ENCODE data around the gene H6PD. TPM values are rescaled to one million over a fixed set of nuclear protein-coding genes. Genes with fewer than 3 reads are reported as not detected.

H6PD gene
- total and polyA plus RNA-seq, 4 donors: 21.5 to 59.8 (median 32.9) TPM

DNA sequence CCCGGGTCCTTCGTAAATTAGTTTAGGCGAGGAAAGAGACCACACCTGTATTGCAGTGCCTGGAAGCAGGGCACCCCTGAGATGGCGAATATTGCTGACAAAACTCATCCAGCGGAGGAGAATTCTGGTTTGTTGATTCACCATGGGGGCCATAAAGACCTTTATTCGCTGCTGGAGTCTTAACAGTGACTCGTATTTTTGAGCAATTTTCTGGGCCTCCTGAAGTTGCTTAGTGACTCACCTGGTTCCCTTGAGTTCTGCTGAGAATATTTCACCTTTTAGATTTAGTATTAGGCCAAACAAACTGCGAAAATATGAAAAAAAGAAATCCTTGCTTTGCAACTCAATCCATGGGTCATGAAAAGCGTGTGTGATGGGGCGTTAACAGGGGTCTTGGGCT lies 20.6 kb upstream of the H6PD start:
- H3K9ac ChIP-seq (ENCODE audit: insufficient read depth in 1 of 2, low read length in 2 of 2): no peak overlapping the region
- H3K4me1 ChIP-seq (ENCODE audit: control insufficient read depth in 5 of 5, insufficient read depth in 5 of 5, low read length in 5 of 5): no peaks in the 10 kb centered on the region
- no peak for DNase-seq
- no peak for ATAC-seq (ENCODE audit: insufficient read depth, low FRiP score)
- no peaks in the 10 kb centered on the region for H3K9me3 ChIP-seq (ENCODE audit: control insufficient read depth in 4 of 4, insufficient read depth in 3 of 4, low read length in 3 of 4)
- TF ChIP-seq, protein P1, sequence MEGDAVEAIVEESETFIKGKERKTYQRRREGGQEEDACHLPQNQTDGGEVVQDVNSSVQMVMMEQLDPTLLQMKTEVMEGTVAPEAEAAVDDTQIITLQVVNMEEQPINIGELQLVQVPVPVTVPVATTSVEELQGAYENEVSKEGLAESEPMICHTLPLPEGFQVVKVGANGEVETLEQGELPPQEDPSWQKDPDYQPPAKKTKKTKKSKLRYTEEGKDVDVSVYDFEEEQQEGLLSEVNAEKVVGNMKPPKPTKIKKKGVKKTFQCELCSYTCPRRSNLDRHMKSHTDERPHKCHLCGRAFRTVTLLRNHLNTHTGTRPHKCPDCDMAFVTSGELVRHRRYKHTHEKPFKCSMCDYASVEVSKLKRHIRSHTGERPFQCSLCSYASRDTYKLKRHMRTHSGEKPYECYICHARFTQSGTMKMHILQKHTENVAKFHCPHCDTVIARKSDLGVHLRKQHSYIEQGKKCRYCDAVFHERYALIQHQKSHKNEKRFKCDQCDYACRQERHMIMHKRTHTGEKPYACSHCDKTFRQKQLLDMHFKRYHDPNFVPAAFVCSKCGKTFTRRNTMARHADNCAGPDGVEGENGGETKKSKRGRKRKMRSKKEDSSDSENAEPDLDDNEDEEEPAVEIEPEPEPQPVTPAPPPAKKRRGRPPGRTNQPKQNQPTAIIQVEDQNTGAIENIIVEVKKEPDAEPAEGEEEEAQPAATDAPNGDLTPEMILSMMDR (IDR thresholded peaks at IDR 0.05; ENCODE audit: control extremely low read depth, extremely low read depth): no peak
- H3K27ac ChIP-seq (ENCODE audit: low read depth in 1 of 2, low read length in 1 of 2): no peak overlapping the region
- no peaks in the 10 kb centered on the region for H3K36me3 ChIP-seq (ENCODE audit: control insufficient read depth in 4 of 4, insufficient read depth in 4 of 4, low read length in 4 of 4)
- H3K4me3 ChIP-seq: no peak overlapping the region
- 90 to 92% methylated on average over 10 of the region's 10 CpGs for WGBS, 2 donors
- H3K27me3 ChIP-seq (ENCODE audit: control insufficient read depth in 3 of 3, insufficient read depth in 3 of 3, low read length in 2 of 3): no peaks in the 10 kb centered on the region

DNA sequence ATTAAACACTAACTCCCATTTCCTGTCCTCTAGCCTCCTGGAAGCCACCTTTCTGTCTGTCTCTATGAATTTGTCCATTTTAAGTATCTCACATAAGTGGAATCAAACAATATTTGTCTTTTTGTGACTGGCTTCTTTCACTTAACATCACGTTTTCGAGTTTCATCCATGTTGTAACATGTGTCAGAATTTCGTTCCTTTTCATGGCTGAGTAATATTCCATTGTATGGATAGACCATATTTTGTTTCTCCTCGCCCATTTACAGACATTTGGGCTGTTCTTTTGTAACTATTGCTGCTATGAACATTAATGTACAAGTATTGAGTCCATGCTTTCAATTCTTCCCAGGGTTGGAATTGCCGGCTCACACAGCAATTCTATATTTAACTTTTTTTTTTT lies 15.7 kb upstream of the H6PD start:
- DNase-seq (no peak), ATAC-seq (ENCODE audit: insufficient read depth, low FRiP score) (no peak)
- TF ChIP-seq, protein P1 (IDR thresholded peaks at IDR 0.05; ENCODE audit: control extremely low read depth, extremely low read depth): no peak
- Histone ChIP-seq H3K27me3 (ENCODE audit: control insufficient read depth in 3 of 3, insufficient read depth in 3 of 3, low read length in 2 of 3) (no peaks in the 10 kb centered on the region), H3K36me3 (ENCODE audit: control insufficient read depth in 4 of 4, insufficient read depth in 4 of 4, low read length in 4 of 4) (no peaks in the 10 kb centered on the region), H3K9me3 (ENCODE audit: control insufficient read depth in 4 of 4, insufficient read depth in 3 of 4, low read length in 3 of 4) (no peaks in the 10 kb centered on the region), H3K4me1 (ENCODE audit: control insufficient read depth in 5 of 5, insufficient read depth in 5 of 5, low read length in 5 of 5) (no peaks in the 10 kb centered on the region), H3K27ac (ENCODE audit: low read depth in 1 of 2, low read length in 1 of 2) (no peak overlapping the region), H3K9ac (ENCODE audit: insufficient read depth in 1 of 2, low read length in 2 of 2) (no peak overlapping the region), H3K4me3 (no peak overlapping the region)
- WGBS, 2 donors: 62 to 77% methylated on average over 5 of the region's 5 CpGs

DNA sequence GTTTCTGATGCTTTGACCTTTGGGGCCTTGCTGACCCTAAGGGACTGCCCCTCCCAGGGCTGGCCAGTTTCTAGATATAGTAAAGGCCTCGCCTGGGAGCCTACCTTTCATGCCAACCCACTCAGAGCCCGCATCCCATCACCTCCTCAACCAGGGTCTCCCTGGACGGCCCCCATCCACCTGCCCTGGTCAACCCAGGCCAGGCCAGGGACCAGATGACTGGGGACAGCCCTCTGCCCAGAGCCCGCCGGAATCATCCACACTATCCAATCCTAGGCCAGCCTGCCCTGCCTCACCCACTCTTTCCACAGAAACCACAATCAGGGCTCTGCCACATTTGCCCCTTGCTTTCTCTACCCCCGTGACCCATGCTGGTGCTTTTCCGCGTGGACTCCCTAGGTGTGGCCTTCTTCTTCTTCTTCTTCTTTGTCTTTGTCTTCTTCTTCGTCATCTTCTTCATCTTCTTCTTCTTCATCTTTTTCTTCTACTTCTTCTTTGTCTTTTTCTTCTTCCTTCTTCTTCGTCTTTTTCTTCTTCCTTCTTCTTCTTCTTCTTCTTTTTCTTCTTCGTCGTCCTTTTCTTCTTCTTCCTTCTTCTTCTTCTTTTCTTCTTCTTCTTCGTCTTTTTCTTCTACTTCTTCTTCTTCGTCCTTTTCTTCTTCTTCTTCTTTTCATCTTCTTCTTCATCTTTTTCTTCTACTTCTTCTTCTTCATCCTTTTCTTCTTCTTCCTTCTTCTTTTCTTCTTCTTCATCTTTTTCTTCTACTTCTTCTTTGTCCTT lies 11.5 kb upstream of the H6PD start:
- 70 to 86% methylated on average over 14 of the region's 14 CpGs for WGBS, 2 donors

More for the DNA sequence above, 11.5 kb upstream of the H6PD start:
- H3K4me3 ChIP-seq: no peak overlapping the region
- H3K4me1 ChIP-seq (ENCODE audit: control insufficient read depth in 5 of 5, insufficient read depth in 5 of 5, low read length in 5 of 5): no peaks in the 10 kb centered on the region
- no peaks in the 10 kb centered on the region for H3K36me3 ChIP-seq (ENCODE audit: control insufficient read depth in 4 of 4, insufficient read depth in 4 of 4, low read length in 4 of 4)
- ATAC-seq (ENCODE audit: insufficient read depth, low FRiP score) (no peak), DNase-seq (no peak)
- no peaks in the 10 kb centered on the region for H3K27me3 ChIP-seq (ENCODE audit: control insufficient read depth in 3 of 3, insufficient read depth in 3 of 3, low read length in 2 of 3)
- H3K9ac ChIP-seq (ENCODE audit: insufficient read depth in 1 of 2, low read length in 2 of 2): no peak overlapping the region
- H3K27ac ChIP-seq (ENCODE audit: low read depth in 1 of 2, low read length in 1 of 2): no peak overlapping the region
- no peaks in the 10 kb centered on the region for H3K9me3 ChIP-seq (ENCODE audit: control insufficient read depth in 4 of 4, insufficient read depth in 3 of 4, low read length in 3 of 4)
- TF ChIP-seq, protein P1 (IDR thresholded peaks at IDR 0.05; ENCODE audit: control extremely low read depth, extremely low read depth): no peak

All from lung (tissue), 12 donors.